ENCODE measurements around the gene CFAP61. TPM values are rescaled to one million over a fixed set of nuclear protein-coding genes. Genes with fewer than 3 reads are reported as not detected.

CFAP61 gene
- total and polyA plus RNA-seq, 5 donors from 2014 or later: not detected

- no peaks in the 10 kb centered on the region for H3K27me3 Mint-ChIP-seq
- no peak overlapping the region for H3K27ac ChIP-seq (ENCODE audit: insufficient read depth, low read length, poor library complexity, severe bottlenecking)
- no peaks in the 10 kb centered on the region for H3K36me3 Mint-ChIP-seq
- H3K27me3 ChIP-seq (ENCODE audit: control insufficient read depth, insufficient read depth, low read length): no peaks in the 10 kb centered on the region
- H3K4me1 Mint-ChIP-seq: no peaks in the 10 kb centered on the region
- DNase-seq: no peak
- H3K27ac Mint-ChIP-seq: no peak overlapping the region
- no peak overlapping the region for H3K4me3 Mint-ChIP-seq
- no peaks in the 10 kb centered on the region for H3K9me3 Mint-ChIP-seq
- H3K36me3 ChIP-seq (ENCODE audit: control insufficient read depth, insufficient read depth, low read length): no peaks in the 10 kb centered on the region
- no peak for ATAC-seq (ENCODE audit: low read depth in 2 of 2)
- H3K9me3 ChIP-seq (ENCODE audit: control insufficient read depth in 2 of 2, low read length in 2 of 2): no peaks in the 10 kb centered on the region
- no peak overlapping the region for H3K4me3 ChIP-seq (ENCODE audit: low read depth, low read length)
- no peaks in the 10 kb centered on the region for H3K4me1 ChIP-seq (ENCODE audit: control insufficient read depth, insufficient read depth, low read length, poor library complexity, severe bottlenecking)
Observed at GRCh38 chr20:20303742-20304141, 251.4 kb downstream of the CFAP61 start.

GRCh38 chr20:20304942-20305341, 252.6 kb downstream of the CFAP61 start:
- no peak for DNase-seq
- no peaks in the 10 kb centered on the region for H3K4me1 Mint-ChIP-seq
- H3K27me3 Mint-ChIP-seq: peaks cover 4% of the 10 kb centered on the region
- H3K9me3 Mint-ChIP-seq: no peaks in the 10 kb centered on the region
- Histone ChIP-seq H3K27me3 (ENCODE audit: control insufficient read depth, insufficient read depth, low read length) (no peaks in the 10 kb centered on the region), H3K27ac (ENCODE audit: insufficient read depth, low read length, poor library complexity, severe bottlenecking) (no peak overlapping the region), H3K36me3 (ENCODE audit: control insufficient read depth, insufficient read depth, low read length) (no peaks in the 10 kb centered on the region), H3K4me3 (ENCODE audit: low read depth, low read length) (no peak overlapping the region), H3K9me3 (ENCODE audit: control insufficient read depth in 2 of 2, low read length in 2 of 2) (no peaks in the 10 kb centered on the region), H3K4me1 (ENCODE audit: control insufficient read depth, insufficient read depth, low read length, poor library complexity, severe bottlenecking) (no peaks in the 10 kb centered on the region)
- H3K27ac Mint-ChIP-seq: no peak overlapping the region
- no peaks in the 10 kb centered on the region for H3K36me3 Mint-ChIP-seq
- H3K4me3 Mint-ChIP-seq: no peak overlapping the region
- no peak for ATAC-seq (ENCODE audit: low read depth in 2 of 2)

- no peaks in the 10 kb centered on the region for H3K27me3 ChIP-seq (ENCODE audit: control insufficient read depth, insufficient read depth, low read length)
- no peaks in the 10 kb centered on the region for H3K9me3 ChIP-seq (ENCODE audit: control insufficient read depth in 2 of 2, low read length in 2 of 2)
- Mint-ChIP-seq H3K4me1 (no peaks in the 10 kb centered on the region), H3K27me3 (peaks cover 21% of the 10 kb centered on the region), H3K27ac (no peak overlapping the region), H3K36me3 (no peaks in the 10 kb centered on the region), H3K4me3 (no peak overlapping the region), H3K9me3 (peaks cover 0 to 2% (median 0%) of the 10 kb centered on the region in 7 donors)
- ATAC-seq (ENCODE audit: low read depth in 2 of 2) (no peak), DNase-seq (no peak)
- no peak overlapping the region for H3K27ac ChIP-seq (ENCODE audit: insufficient read depth, low read length, poor library complexity, severe bottlenecking)
- no peak overlapping the region for H3K4me3 ChIP-seq (ENCODE audit: low read depth, low read length)
- no peaks in the 10 kb centered on the region for H3K36me3 ChIP-seq (ENCODE audit: control insufficient read depth, insufficient read depth, low read length)
- no peaks in the 10 kb centered on the region for H3K4me1 ChIP-seq (ENCODE audit: control insufficient read depth, insufficient read depth, low read length, poor library complexity, severe bottlenecking)
Observed at GRCh38 chr20:20312562-20312961, 260.2 kb downstream of the CFAP61 start.

- Mint-ChIP-seq H3K27ac (no peak overlapping the region), H3K4me3 (no peak overlapping the region), H3K27me3 (peaks cover 12% of the 10 kb centered on the region), H3K36me3 (no peaks in the 10 kb centered on the region), H3K4me1 (no peaks in the 10 kb centered on the region), H3K9me3 (peaks cover 0 to 7% (median 2%) of the 10 kb centered on the region in 7 donors)
- H3K4me1 ChIP-seq (ENCODE audit: control insufficient read depth, insufficient read depth, low read length, poor library complexity, severe bottlenecking): no peaks in the 10 kb centered on the region
- H3K4me3 ChIP-seq (ENCODE audit: low read depth, low read length): no peak overlapping the region
- H3K27ac ChIP-seq (ENCODE audit: insufficient read depth, low read length, poor library complexity, severe bottlenecking): no peak overlapping the region
- DNase-seq (no peak), ATAC-seq (ENCODE audit: low read depth in 2 of 2) (no peak)
- H3K9me3 ChIP-seq (ENCODE audit: control insufficient read depth in 2 of 2, low read length in 2 of 2): peaks cover 1 to 4% of the 10 kb centered on the region in 2 experiments
- no peaks in the 10 kb centered on the region for H3K27me3 ChIP-seq (ENCODE audit: control insufficient read depth, insufficient read depth, low read length)
- no peaks in the 10 kb centered on the region for H3K36me3 ChIP-seq (ENCODE audit: control insufficient read depth, insufficient read depth, low read length)
Observed at GRCh38 chr20:20317195-20317594, 264.9 kb downstream of the CFAP61 start.

GRCh38 chr20:20317621-20318364, 265.5 kb downstream of the CFAP61 start:
- Mint-ChIP-seq H3K4me1 (no peaks in the 10 kb centered on the region), H3K4me3 (no peak overlapping the region), H3K36me3 (no peaks in the 10 kb centered on the region), H3K27me3 (peaks cover 8% of the 10 kb centered on the region), H3K9me3 (peaks cover 0 to 7% (median 2%) of the 10 kb centered on the region in 7 donors), H3K27ac (no peak overlapping the region)
- H3K9me3 ChIP-seq (ENCODE audit: control insufficient read depth in 2 of 2, low read length in 2 of 2): peaks cover 1 to 4% of the 10 kb centered on the region in 2 experiments
- H3K36me3 ChIP-seq (ENCODE audit: control insufficient read depth, insufficient read depth, low read length): no peaks in the 10 kb centered on the region
- no peak overlapping the region for H3K4me3 ChIP-seq (ENCODE audit: low read depth, low read length)
- ATAC-seq (ENCODE audit: low read depth in 2 of 2) (no peak), DNase-seq (no peak)
- no peaks in the 10 kb centered on the region for H3K27me3 ChIP-seq (ENCODE audit: control insufficient read depth, insufficient read depth, low read length)
- no peaks in the 10 kb centered on the region for H3K4me1 ChIP-seq (ENCODE audit: control insufficient read depth, insufficient read depth, low read length, poor library complexity, severe bottlenecking)
- no peak overlapping the region for H3K27ac ChIP-seq (ENCODE audit: insufficient read depth, low read length, poor library complexity, severe bottlenecking)

GRCh38 chr20:20318365-20319161, 266.2 kb downstream of the CFAP61 start:
- Mint-ChIP-seq H3K27me3 (peaks cover 4% of the 10 kb centered on the region), H3K36me3 (no peaks in the 10 kb centered on the region), H3K4me3 (no peak overlapping the region), H3K4me1 (no peaks in the 10 kb centered on the region), H3K9me3 (peaks cover 0 to 7% (median 2%) of the 10 kb centered on the region in 7 donors), H3K27ac (no peak overlapping the region)
- no peak for ATAC-seq (ENCODE audit: low read depth in 2 of 2)
- DNase-seq: no peak
- no peaks in the 10 kb centered on the region for H3K4me1 ChIP-seq (ENCODE audit: control insufficient read depth, insufficient read depth, low read length, poor library complexity, severe bottlenecking)
- H3K27me3 ChIP-seq (ENCODE audit: control insufficient read depth, insufficient read depth, low read length): no peaks in the 10 kb centered on the region
- H3K9me3 ChIP-seq (ENCODE audit: control insufficient read depth in 2 of 2, low read length in 2 of 2): peaks cover 1 to 4% of the 10 kb centered on the region in 2 experiments
- no peaks in the 10 kb centered on the region for H3K36me3 ChIP-seq (ENCODE audit: control insufficient read depth, insufficient read depth, low read length)
- no peak overlapping the region for H3K4me3 ChIP-seq (ENCODE audit: low read depth, low read length)
- no peak overlapping the region for H3K27ac ChIP-seq (ENCODE audit: insufficient read depth, low read length, poor library complexity, severe bottlenecking)

GRCh38 chr20:20321134-20321533, 268.8 kb downstream of the CFAP61 start:
- no peak for ATAC-seq (ENCODE audit: low read depth in 2 of 2)
- no peaks in the 10 kb centered on the region for H3K4me1 ChIP-seq (ENCODE audit: control insufficient read depth, insufficient read depth, low read length, poor library complexity, severe bottlenecking)

More at GRCh38 chr20:20321134-20321533, 268.8 kb downstream of the CFAP61 start:
- Histone ChIP-seq H3K27ac (ENCODE audit: insufficient read depth, low read length, poor library complexity, severe bottlenecking) (no peak overlapping the region), H3K36me3 (ENCODE audit: control insufficient read depth, insufficient read depth, low read length) (no peaks in the 10 kb centered on the region), H3K4me3 (ENCODE audit: low read depth, low read length) (no peak overlapping the region), H3K9me3 (ENCODE audit: control insufficient read depth in 2 of 2, low read length in 2 of 2) (peaks cover 1 to 4% of the 10 kb centered on the region in 2 experiments), H3K27me3 (ENCODE audit: control insufficient read depth, insufficient read depth, low read length) (no peaks in the 10 kb centered on the region)
- Mint-ChIP-seq H3K9me3 (peaks cover 0 to 7% (median 2%) of the 10 kb centered on the region in 7 donors), H3K36me3 (no peaks in the 10 kb centered on the region), H3K27ac (no peak overlapping the region), H3K27me3 (peaks cover 4% of the 10 kb centered on the region), H3K4me3 (no peak overlapping the region), H3K4me1 (no peaks in the 10 kb centered on the region)
- no peak for DNase-seq
